A549 treated with RU486 at 1 μM for 4 hours (cell line): ENCODE measurements around the gene CDC27. TPM values are rescaled to one million over a fixed set of nuclear protein-coding genes. Genes with fewer than 3 reads are reported as not detected.

Experiments used
- total RNA-seq: library from RNA; stranded (reverse); fragments of 200-300 nt; extraction: Qiagen RNA extraction; gene quantifications from 5 replicates; pipeline ENCODE4 v1.2.3, GENCODE V29; 2022; ENCODE audit warnings: low read depth

The CDC27 gene
- total RNA-seq = 70.2 to 92.4 TPM (median 77.0 TPM) in 5 replicates

GRCh38 chr17:47188876-47189731 is at the start of gene CDC27:
Gene CDC27 (minus strand): TSS chr17:47189295. CDS start chr17:47189172, 123 bp downstream.

GRCh38 chr17:47208744-47209488 is 19.8 kb upstream of the CDC27 start, which contains the start of gene MYL4:
Gene MYL4 (plus strand): TSS chr17:47209348. CDS start chr17:47209423, 75 bp downstream.

Other genes with a start within 250 kb of the CDC27 start
- 0.48 to 0.84 TPM (median 0.67 TPM) in 5 replicates for gene RPRML, start 210.0 kb downstream of the CDC27 start, total RNA-seq
- gene MYL4, start 20.1 kb upstream of the CDC27 start, total RNA-seq = 0.17 TPM in 1 of 5 replicates, not detected in the others
- gene ITGB3, start 64.5 kb upstream of the CDC27 start, total RNA-seq = 3.5 to 5.8 TPM (median 5.1 TPM) in 5 replicates
- 0.72 to 2.9 TPM (median 1.9 TPM) in 5 replicates for gene EFCAB13, start 134.7 kb upstream of the CDC27 start, total RNA-seq